Neural cell (in vitro differentiated cells): ENCODE measurements around the gene PXK. TPM values are rescaled to one million over a fixed set of nuclear protein-coding genes. Genes with fewer than 3 reads are reported as not detected.

Experiments used
- H2AFZ ChIP-seq: fragments of 200-600, 300-800 bp; sonication (generic), shearing (Covaris generic); 2 replicates; pipeline ENCODE4 v1.6.0; 2014; ENCODE audit warnings: low read depth, mild to moderate bottlenecking, antibody characterized with exemption, low read length, moderate library complexity
- H3F3A ChIP-seq: fragments of 200-600 bp; shearing (Covaris generic); 2 replicates; pipeline ENCODE4 v1.6.1; 2016; ENCODE audit warnings: mild to moderate bottlenecking, moderate library complexity, mixed read lengths, antibody characterized with exemption, low read length; ENCODE audit not compliant: insufficient read depth, poor library complexity, severe bottlenecking
- H3K27ac ChIP-seq: fragments of 200-600, 300-800 bp; sonication (generic), shearing (Covaris generic); 2 replicates; pipeline ENCODE4 v1.5.1; 2014; ENCODE audit warnings: mild to moderate bottlenecking, low read length, moderate library complexity
- H3K27me3 ChIP-seq: fragments of 300-800, 200-600 bp; sonication (generic), shearing (Covaris generic); 2 replicates; pipeline ENCODE4 v1.6.0; 2014; ENCODE audit warnings: mild to moderate bottlenecking, low read depth, low read length, moderate library complexity; ENCODE audit not compliant: insufficient read depth
- H3K36me3 ChIP-seq: fragments of 300-800, 200-600 bp; sonication (generic), shearing (Covaris generic); 2 replicates; pipeline ENCODE4 v1.5.1; 2014; ENCODE audit warnings: mild to moderate bottlenecking, antibody characterized with exemption, low read length, moderate library complexity; ENCODE audit not compliant: insufficient read depth
- H3K4me2 ChIP-seq: fragments of 300-800, 200-600 bp; sonication (generic), shearing (Covaris generic); 2 replicates; pipeline ENCODE4 v1.6.0; 2014; ENCODE audit warnings: mild to moderate bottlenecking, low read length
- H3K4me3 ChIP-seq: fragments of 300-800, 200-600 bp; sonication (generic), shearing (Covaris generic); 2 replicates; pipeline ENCODE4 v1.5.1; 2014; ENCODE audit warnings: mild to moderate bottlenecking, low read length, moderate library complexity
- H3K79me2 ChIP-seq: fragments of 200-600 bp; shearing (Covaris generic); replicated peaks from 2 replicates; pipeline ENCODE4 v1.6.0; 2014; ENCODE audit warnings: mild to moderate bottlenecking, low read length, moderate library complexity; ENCODE audit not compliant: insufficient read depth
- H3K9ac ChIP-seq: fragments of 300-800, 200-600 bp; sonication (generic), shearing (Covaris generic); 2 replicates; pipeline ENCODE4 v1.6.1; 2016; ENCODE audit warnings: mild to moderate bottlenecking, low read length, mixed read lengths
- H3K9me2 ChIP-seq: fragments of 200-600 bp; shearing (Covaris generic); 2 replicates; pipeline ENCODE4 v1.6.1; 2016; ENCODE audit warnings: mild to moderate bottlenecking, low read length, mixed read lengths; ENCODE audit not compliant: insufficient read depth
- H3K9me3 ChIP-seq: fragments of 200-600, 300-800 bp; sonication (generic), shearing (Covaris generic); 2 replicates; pipeline ENCODE4 v1.6.1; 2016; ENCODE audit warnings: mild to moderate bottlenecking, mixed run types, low read length, moderate library complexity, mixed read lengths
- H4K20me1 ChIP-seq: fragments of 200-600 bp; shearing (Covaris generic); 2 replicates; pipeline ENCODE4 v1.6.1; 2016; ENCODE audit warnings: mild to moderate bottlenecking, mixed run types; ENCODE audit not compliant: insufficient read depth
- CTCF ChIP-seq: fragments of 450-650 bp; IDR thresholded peaks from 2 replicates; pipeline ENCODE4 v1.5.1; 2014; ENCODE audit warnings: antibody characterized with exemption, mild to moderate bottlenecking, moderate library complexity; ENCODE audit not compliant: poor library complexity, severe bottlenecking
- EP300 ChIP-seq: fragments of 450-650 bp; conservative IDR thresholded peaks from 2 replicates; pipeline ENCODE4 v1.6.1; 2014; ENCODE audit warnings: antibody characterized with exemption, mild to moderate bottlenecking, moderate library complexity; ENCODE audit not compliant: poor library complexity, severe bottlenecking
- EZH2 ChIP-seq: fragments of 200-600, 300-800 bp; shearing (Covaris generic), sonication (generic); IDR thresholded peaks from 2 replicates; pipeline ENCODE4 v1.6.1; 2014; ENCODE audit warnings: antibody characterized with exemption, low read length, borderline replicate concordance, mild to moderate bottlenecking; ENCODE audit not compliant: insufficient read depth, poor library complexity, severe bottlenecking
- MXI1 ChIP-seq: fragments of 450-650 bp; conservative IDR thresholded peaks from 2 replicates; pipeline ENCODE4 v1.6.1; 2014; ENCODE audit warnings: antibody characterized with exemption, mild to moderate bottlenecking; ENCODE audit not compliant: poor library complexity, severe bottlenecking
- POLR2AphosphoS5 ChIP-seq: IDR thresholded peaks from 2 replicates; pipeline ENCODE4 v1.6.1; 2012
- RAD21 ChIP-seq: fragments of 450-650 bp; conservative IDR thresholded peaks from 2 replicates; pipeline ENCODE4 v1.6.1; 2014; ENCODE audit warnings: antibody characterized with exemption, mild to moderate bottlenecking, moderate library complexity
- REST ChIP-seq: IDR thresholded peaks from 2 replicates; pipeline ENCODE4 v1.6.1; 2012; ENCODE audit warnings: borderline replicate concordance
- SMC3 ChIP-seq: fragments of 450-650 bp; conservative IDR thresholded peaks from 2 replicates; pipeline ENCODE4 v1.6.1; 2014; ENCODE audit warnings: antibody characterized with exemption, mild to moderate bottlenecking, moderate library complexity; ENCODE audit not compliant: poor library complexity
- TAF1 ChIP-seq: IDR thresholded peaks from 2 replicates; pipeline ENCODE4 v1.6.1; 2012; ENCODE audit warnings: low read depth
- polyA plus RNA-seq: library from polyadenylated mRNA; depleted of rRNA; stranded (reverse); fragments of >200 nt; gene quantifications from 2 replicates; pipeline ENCODE4 v1.2.3, GENCODE V29; 2014

Gene PXK
- polyA plus RNA-seq, 1 donor from 2014 or later = 37.7 TPM

- no peaks in the 10 kb centered on the region for H3K27me3 ChIP-seq
- H3K9me3 ChIP-seq = no peaks in the 10 kb centered on the region
- no peak overlapping the region for H3K4me3 ChIP-seq
- H2AFZ ChIP-seq = no peak overlapping the region
- H3F3A ChIP-seq = no peaks in the 10 kb centered on the region
- no peaks in the 10 kb centered on the region for H4K20me1 ChIP-seq
- no peak overlapping the region for H3K9ac ChIP-seq
- H3K36me3 ChIP-seq = no peaks in the 10 kb centered on the region
- H3K79me2 ChIP-seq = no peaks in the 10 kb centered on the region
- no peak for TF ChIP-seq REST
- no peak for TF ChIP-seq TAF1
- no peak for TF ChIP-seq EZH2
- no peak for TF ChIP-seq SMC3
- TF ChIP-seq CTCF = no peak
- no peak for TF ChIP-seq MXI1
- TF ChIP-seq EP300 = no peak
- no peak for TF ChIP-seq POLR2AphosphoS5
- no peak for TF ChIP-seq RAD21
- no peak overlapping the region for H3K27ac ChIP-seq
- no peaks in the 10 kb centered on the region for H3K9me2 ChIP-seq
- no peak overlapping the region for H3K4me2 ChIP-seq
Observed at GRCh38 chr3:58379351-58380073, 46.8 kb downstream of the PXK start.

- no peak overlapping the region for H3K4me2 ChIP-seq
- no peaks in the 10 kb centered on the region for H3K9me2 ChIP-seq
- no peaks in the 10 kb centered on the region for H3K27me3 ChIP-seq
- TF ChIP-seq RAD21 = no peak
- TF ChIP-seq SMC3 = no peak
- TF ChIP-seq EP300 = no peak
- TF ChIP-seq TAF1 = no peak
- no peak for TF ChIP-seq REST
- TF ChIP-seq MXI1 = no peak
- TF ChIP-seq POLR2AphosphoS5 = no peak
- no peak for TF ChIP-seq CTCF
- H3K9ac ChIP-seq = no peak overlapping the region
- no peaks in the 10 kb centered on the region for H3K79me2 ChIP-seq
- no peak overlapping the region for H3K4me3 ChIP-seq
- no peaks in the 10 kb centered on the region for H3F3A ChIP-seq
- H3K27ac ChIP-seq = no peak overlapping the region
- H4K20me1 ChIP-seq = no peaks in the 10 kb centered on the region
- H3K36me3 ChIP-seq = no peaks in the 10 kb centered on the region
- H3K9me3 ChIP-seq = no peaks in the 10 kb centered on the region
- H2AFZ ChIP-seq = no peak overlapping the region
Observed at GRCh38 chr3:58383476-58383875, 50.8 kb downstream of the PXK start.
